Stimulated activated CD4-positive, alpha-beta T cell treated with anti-CD3 and anti-CD28 coated beads, TNF-alpha, amount 100 ng/mL, for 4 hours (primary cell): ENCODE data around the gene MLST8.
A peak's percentile ranks its signal among the peaks of the same experiment; 100 is the strongest.

Experiments used
- DNase-seq, 3 experiments: peaks; one replicate each; pipeline ENCODE4 v3.0.0-alpha.2; 2020; ENCODE audit warnings: low read depth in 3 of 3

MLST8 gene

GRCh38 chr16:2205104-2205966 is at the start of gene MLST8:
Gene MLST8 (plus strand): TSS chr16:2205454. CDS start chr16:2206086, 632 bp downstream.
- peak; percentile 83 to 87 (median 86) for DNase-seq

GRCh38 chr16:2155977-2156848 is 49.0 kb upstream of the MLST8 start:
- DNase-seq: no peak

GRCh38 chr16:2156849-2157224 is 48.4 kb upstream of the MLST8 start:
- DNase-seq: no peak

- no peak for DNase-seq
Observed at GRCh38 chr16:2157480-2158261, 47.6 kb upstream of the MLST8 start.

GRCh38 chr16:2158262-2158638 is 47.0 kb upstream of the MLST8 start:
- DNase-seq: no peak

GRCh38 chr16:2159175-2159838 is 45.9 kb upstream of the MLST8 start:
- DNase-seq: no peak

- DNase-seq: no peak
Observed at GRCh38 chr16:2160915-2161551, 44.2 kb upstream of the MLST8 start.

- DNase-seq: no peak
Observed at GRCh38 chr16:2161911-2162310, 43.3 kb upstream of the MLST8 start.

- DNase-seq: no peak
Observed at GRCh38 chr16:2162676-2163118, 42.6 kb upstream of the MLST8 start.

- DNase-seq: no peak
Observed at GRCh38 chr16:2163211-2163881, 41.9 kb upstream of the MLST8 start.

- no peak for DNase-seq
Observed at GRCh38 chr16:2165861-2166260, 39.4 kb upstream of the MLST8 start.

GRCh38 chr16:2166263-2167067 is 38.8 kb upstream of the MLST8 start:
- DNase-seq: no peak

GRCh38 chr16:2167068-2167638 is 38.1 kb upstream of the MLST8 start:
- DNase-seq: no peak

GRCh38 chr16:2170080-2170479 is 35.2 kb upstream of the MLST8 start:
- DNase-seq: no peak

GRCh38 chr16:2170587-2171435 is 34.4 kb upstream of the MLST8 start:
- DNase-seq: no peak

- no peak for DNase-seq
Observed at GRCh38 chr16:2171601-2172178, 33.6 kb upstream of the MLST8 start.

- no peak for DNase-seq
Observed at GRCh38 chr16:2172688-2173335, 32.4 kb upstream of the MLST8 start.
